H9 (cell line): ENCODE data around the gene STAMBP. TPM values are rescaled to one million over a fixed set of nuclear protein-coding genes. Genes with fewer than 3 reads are reported as not detected.

Experiments used
- DNase-seq: peaks from one replicate; pipeline ENCODE4 v3.0.0-alpha.2; 2017
- H2AFZ ChIP-seq: one replicate; pipeline ENCODE4 v1.6.1; 2013; ENCODE audit warnings: mild to moderate bottlenecking, low read length, control low read depth, moderate library complexity
- H2AK5ac ChIP-seq: 2 replicates; pipeline ENCODE4 v1.6.1; 2013; ENCODE audit warnings: low read length, control low read depth, mixed read lengths; ENCODE audit not compliant: insufficient read length
- H2BK120ac ChIP-seq: one replicate; pipeline ENCODE4 v1.6.1; 2013; ENCODE audit warnings: low read depth, mild to moderate bottlenecking, low read length, control low read depth, inconsistent platforms; ENCODE audit not compliant: poor library complexity, severe bottlenecking
- H2BK12ac ChIP-seq: 2 replicates; pipeline ENCODE4 v1.6.1; 2013; ENCODE audit warnings: low read length, control low read depth, mixed read lengths, low read depth; ENCODE audit not compliant: insufficient read length
- H2BK15ac ChIP-seq: 2 replicates; pipeline ENCODE4 v1.6.1; 2013; ENCODE audit warnings: low read depth, low read length, control low read depth
- H2BK20ac ChIP-seq: one replicate; pipeline ENCODE4 v1.6.1; 2013; ENCODE audit warnings: low read depth, mild to moderate bottlenecking, low read length, control low read depth, inconsistent platforms; ENCODE audit not compliant: poor library complexity, severe bottlenecking
- H2BK5ac ChIP-seq: 2 replicates; pipeline ENCODE4 v1.6.1; 2013; ENCODE audit warnings: low read length, control low read depth, mixed read lengths; ENCODE audit not compliant: insufficient read length
- H3K14ac ChIP-seq: 2 replicates; pipeline ENCODE4 v1.6.1; 2013; ENCODE audit warnings: low read length, control low read depth; ENCODE audit not compliant: insufficient read depth
- H3K18ac ChIP-seq: 2 replicates; pipeline ENCODE4 v1.6.1; 2013; ENCODE audit warnings: low read depth, mild to moderate bottlenecking, mixed read lengths, low read length, control low read depth; ENCODE audit not compliant: insufficient read length
- H3K23ac ChIP-seq: 2 replicates; pipeline ENCODE4 v1.6.1; 2013; ENCODE audit warnings: low read length, control low read depth, mixed read lengths, low read depth; ENCODE audit not compliant: insufficient read length
- H3K23me2 ChIP-seq: 2 replicates; pipeline ENCODE4 v1.6.1; 2013; ENCODE audit warnings: low read depth, mild to moderate bottlenecking, mixed read lengths, low read length, control low read depth; ENCODE audit not compliant: insufficient read length, poor library complexity, severe bottlenecking
- H3K27ac ChIP-seq: 2 replicates; pipeline ENCODE4 v1.5.1; 2013; ENCODE audit warnings: low read length, control low read depth, mixed read lengths, low read depth; ENCODE audit not compliant: insufficient read length
- H3K27me3 ChIP-seq: 2 replicates; pipeline ENCODE4 v1.6.1; 2013; ENCODE audit warnings: low read length, control low read depth, inconsistent platforms; ENCODE audit not compliant: insufficient read depth
- H3K4ac ChIP-seq: 2 replicates; pipeline ENCODE4 v1.6.1; 2013; ENCODE audit warnings: low read depth, mild to moderate bottlenecking, control low read depth, inconsistent platforms, low read length, moderate library complexity
- H3K4me1 ChIP-seq: 2 replicates; pipeline ENCODE4 v1.6.1; 2013; ENCODE audit warnings: low read length, control low read depth, inconsistent platforms; ENCODE audit not compliant: insufficient read depth
- H3K4me2 ChIP-seq: 2 replicates; pipeline ENCODE4 v1.6.1; 2013; ENCODE audit warnings: low read length, control low read depth, mixed read lengths; ENCODE audit not compliant: insufficient read length, insufficient read depth
- H3K56ac ChIP-seq: 2 replicates; pipeline ENCODE4 v1.6.1; 2013; ENCODE audit warnings: low read depth, mild to moderate bottlenecking, mixed read lengths, low read length, control low read depth; ENCODE audit not compliant: insufficient read length
- H3K79me1 ChIP-seq: 2 replicates; pipeline ENCODE4 v1.6.1; 2013; ENCODE audit warnings: low read depth, mild to moderate bottlenecking, moderate library complexity, low read length, control low read depth, inconsistent platforms; ENCODE audit not compliant: insufficient read depth, poor library complexity, severe bottlenecking
- H3K79me2 ChIP-seq: 2 replicates; pipeline ENCODE4 v1.6.1; 2013; ENCODE audit warnings: low read length, control low read depth, inconsistent platforms; ENCODE audit not compliant: insufficient read depth
- H3K9ac ChIP-seq: 2 replicates; pipeline ENCODE4 v1.6.1; 2013; ENCODE audit warnings: low read length, control low read depth, mixed read lengths; ENCODE audit not compliant: insufficient read length; ENCODE audit errors: extremely low read depth
- H3K9me3 ChIP-seq: one replicate; pipeline ENCODE4 v1.6.1; 2013; ENCODE audit warnings: low read depth, low read length, inconsistent platforms; ENCODE audit not compliant: control insufficient read depth
- H3T11ph ChIP-seq: one replicate; pipeline ENCODE4 v1.6.1; 2013; ENCODE audit warnings: mild to moderate bottlenecking, low read length, control low read depth, inconsistent platforms
- H4K20me1 ChIP-seq: one replicate; pipeline ENCODE4 v1.6.1; 2013; ENCODE audit not compliant: control insufficient read depth, insufficient read length, insufficient read depth
- H4K5ac ChIP-seq: 2 replicates; pipeline ENCODE4 v1.6.1; 2013; ENCODE audit warnings: low read depth, mild to moderate bottlenecking, mixed read lengths, low read length, control low read depth; ENCODE audit not compliant: insufficient read length
- H4K8ac ChIP-seq: replicated peaks from 2 replicates; pipeline ENCODE4 v1.6.1; 2013; ENCODE audit warnings: low read length, control low read depth, mixed read lengths, low read depth; ENCODE audit not compliant: insufficient read length
- H4K91ac ChIP-seq: 2 replicates; pipeline ENCODE4 v1.6.1; 2013; ENCODE audit warnings: low read depth, mild to moderate bottlenecking, moderate library complexity, mixed read lengths, low read length, control low read depth; ENCODE audit not compliant: insufficient read length
- H3K27ac Mint-ChIP-seq, 3 experiments: 2 replicates in 2 of 3; 3 replicates in 1 of 3; pipeline ENCODE4 v1.8.0; 2020 to 2021; ENCODE audit warnings: mixed read lengths in 3 of 3, mild to moderate bottlenecking in 1 of 3, moderate library complexity in 1 of 3
- H3K27me3 Mint-ChIP-seq: 2 replicates; pipeline ENCODE4 v1.8.0; 2021; ENCODE audit warnings: low read depth, mild to moderate bottlenecking, moderate library complexity, mixed read lengths
- H3K36me3 Mint-ChIP-seq, 3 experiments: 2 replicates in 2 of 3; 3 replicates in 1 of 3; pipeline ENCODE4 v1.8.0; 2020 to 2021; ENCODE audit warnings: low read depth in 3 of 3, mixed read lengths in 3 of 3; ENCODE audit not compliant: insufficient read depth in 1 of 3
- H3K4me1 Mint-ChIP-seq, 2 experiments: 2 replicates each; pipeline ENCODE4 v1.8.0; 2020; ENCODE audit warnings: mixed read lengths in 2 of 2
- H3K4me3 Mint-ChIP-seq, 2 experiments: 2 replicates in 1 of 2; 3 replicates in 1 of 2; pipeline ENCODE4 v1.8.0; 2020 to 2021; ENCODE audit warnings: mild to moderate bottlenecking in 2 of 2, mixed read lengths in 2 of 2, moderate library complexity in 1 of 2
- H3K9me3 Mint-ChIP-seq, 2 experiments: 2 replicates in 1 of 2; 3 replicates in 1 of 2; pipeline ENCODE4 v1.8.0; 2020; ENCODE audit warnings: mild to moderate bottlenecking in 2 of 2, mixed read lengths in 2 of 2, moderate library complexity in 1 of 2
- total RNA-seq: library from RNA; stranded (reverse); gene quantifications from 2 replicates; pipeline ENCODE4 v1.2.1, GENCODE V29; 2021
- TF ChIP-seq, protein P1 (sequence below): fragments of 200-600 bp; sonication (generic); conservative IDR thresholded peaks from 3 replicates; pipeline ENCODE4 v1.8.0; 2021; ENCODE audit warnings: antibody characterized with exemption, mild to moderate bottlenecking

STAMBP gene
- total RNA-seq, 1 experiment from 2014 or later, result 45.5 TPM

DNA sequence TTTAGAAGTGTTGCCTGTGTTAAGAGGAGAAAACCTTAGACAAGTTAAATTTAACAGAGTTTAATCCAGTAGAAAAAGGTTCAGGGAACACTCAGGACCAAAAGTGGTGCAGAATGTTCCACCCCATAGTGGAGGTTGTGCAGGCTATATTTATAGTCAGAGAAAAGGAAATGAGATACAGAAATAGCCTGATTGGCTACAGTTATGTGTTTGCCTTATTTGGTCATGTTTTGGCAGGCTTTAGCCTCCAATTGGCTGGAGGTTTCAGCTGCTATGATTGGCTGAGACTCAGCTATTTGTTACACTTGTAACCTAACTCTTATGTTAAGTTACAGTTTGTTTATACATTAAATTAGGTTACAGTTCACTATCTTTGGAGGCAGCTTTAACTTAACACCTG, 4.2 kb downstream of the STAMBP start:
- H3K27ac ChIP-seq, result no peak overlapping the region
- peaks cover 3% of the 10 kb centered on the region for H3K79me1 ChIP-seq
- H4K91ac ChIP-seq, result no peak overlapping the region
- no peak overlapping the region for H2BK120ac ChIP-seq
- no peak overlapping the region for H2AFZ ChIP-seq
- Mint-ChIP-seq H3K36me3 (peaks cover 27 to 39% (median 30%) of the 10 kb centered on the region in 3 experiments), H3K4me1 (peaks cover 13 to 20% of the 10 kb centered on the region in 2 experiments), H3K4me3 (no peak overlapping the region), H3K9me3 (peaks cover 0 to 2% of the 10 kb centered on the region in 2 experiments; a peak in 1 of 5 replicates), H3K27ac (peak overlapping the region in 1 of 3 experiments; percentile 54; a peak in 1 of 7 replicates), H3K27me3 (no peaks in the 10 kb centered on the region)
- no peaks in the 10 kb centered on the region for H3K9me3 ChIP-seq
- no peak overlapping the region for H2BK12ac ChIP-seq
- H3K27me3 ChIP-seq, result no peaks in the 10 kb centered on the region
- H3K4ac ChIP-seq, result no peak overlapping the region
- peaks cover 6% of the 10 kb centered on the region for H3K23me2 ChIP-seq
- no peak for DNase-seq
- no peaks in the 10 kb centered on the region for H3K4me1 ChIP-seq
- no peak overlapping the region for H3K18ac ChIP-seq
- H2BK15ac ChIP-seq, result no peak overlapping the region
- H3K9ac ChIP-seq, result no peak overlapping the region
- no peak overlapping the region for H2BK20ac ChIP-seq
- TF ChIP-seq, protein P1, sequence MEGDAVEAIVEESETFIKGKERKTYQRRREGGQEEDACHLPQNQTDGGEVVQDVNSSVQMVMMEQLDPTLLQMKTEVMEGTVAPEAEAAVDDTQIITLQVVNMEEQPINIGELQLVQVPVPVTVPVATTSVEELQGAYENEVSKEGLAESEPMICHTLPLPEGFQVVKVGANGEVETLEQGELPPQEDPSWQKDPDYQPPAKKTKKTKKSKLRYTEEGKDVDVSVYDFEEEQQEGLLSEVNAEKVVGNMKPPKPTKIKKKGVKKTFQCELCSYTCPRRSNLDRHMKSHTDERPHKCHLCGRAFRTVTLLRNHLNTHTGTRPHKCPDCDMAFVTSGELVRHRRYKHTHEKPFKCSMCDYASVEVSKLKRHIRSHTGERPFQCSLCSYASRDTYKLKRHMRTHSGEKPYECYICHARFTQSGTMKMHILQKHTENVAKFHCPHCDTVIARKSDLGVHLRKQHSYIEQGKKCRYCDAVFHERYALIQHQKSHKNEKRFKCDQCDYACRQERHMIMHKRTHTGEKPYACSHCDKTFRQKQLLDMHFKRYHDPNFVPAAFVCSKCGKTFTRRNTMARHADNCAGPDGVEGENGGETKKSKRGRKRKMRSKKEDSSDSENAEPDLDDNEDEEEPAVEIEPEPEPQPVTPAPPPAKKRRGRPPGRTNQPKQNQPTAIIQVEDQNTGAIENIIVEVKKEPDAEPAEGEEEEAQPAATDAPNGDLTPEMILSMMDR, result no peak
- no peak overlapping the region for H3K4me2 ChIP-seq
- no peak overlapping the region for H4K5ac ChIP-seq
- no peak overlapping the region for H3K23ac ChIP-seq
- no peaks in the 10 kb centered on the region for H4K20me1 ChIP-seq
- H3K56ac ChIP-seq, result no peak overlapping the region
- peaks cover 5% of the 10 kb centered on the region; the same call in 1 of the 2 replicates for H3K79me2 ChIP-seq
- H3K14ac ChIP-seq, result no peak overlapping the region
- no peak overlapping the region for H2BK5ac ChIP-seq
- no peak overlapping the region for H2AK5ac ChIP-seq
- no peak overlapping the region for H4K8ac ChIP-seq
- H3T11ph ChIP-seq, result no peak overlapping the region
